Activated CD4-positive, alpha-beta T cell treated with anti-CD3 and anti-CD28 coated beads, Interleukin-2, amount 50 U/mL, for 24 hours (primary cell): Measurements from ENCODE around the gene PPDPF.
"Not testable (repeated sequence)": the region's sequence is repeated elsewhere in the genome, so short reads cannot be mapped to it uniquely, and the experiment has no call there.

ENCODE experiments used
- DNase-seq, 2 donors: peaks; one replicate each; pipeline ENCODE4 v3.0.0-alpha.2; 2020; ENCODE audit warnings: low read depth in 1 of 2, low spot score in 1 of 2

Gene PPDPF

GRCh38 chr20:63547725-63548480 lies 27.3 kb downstream of the PPDPF start, which contains the start of gene SRMS:
Gene SRMS, minus strand, starts transcription at chr20:63547749. Its CDS starts 286 bp downstream, at chr20:63547463.
- DNase-seq = no peak

- DNase-seq = no peak
Observed at GRCh38 chr20:63548542-63548941, 28.0 kb downstream of the PPDPF start.

GRCh38 chr20:63549019-63549418 lies 28.5 kb downstream of the PPDPF start:
- DNase-seq = no peak

- no peak for DNase-seq
Observed at GRCh38 chr20:63549679-63550282, 29.2 kb downstream of the PPDPF start.

DNA sequence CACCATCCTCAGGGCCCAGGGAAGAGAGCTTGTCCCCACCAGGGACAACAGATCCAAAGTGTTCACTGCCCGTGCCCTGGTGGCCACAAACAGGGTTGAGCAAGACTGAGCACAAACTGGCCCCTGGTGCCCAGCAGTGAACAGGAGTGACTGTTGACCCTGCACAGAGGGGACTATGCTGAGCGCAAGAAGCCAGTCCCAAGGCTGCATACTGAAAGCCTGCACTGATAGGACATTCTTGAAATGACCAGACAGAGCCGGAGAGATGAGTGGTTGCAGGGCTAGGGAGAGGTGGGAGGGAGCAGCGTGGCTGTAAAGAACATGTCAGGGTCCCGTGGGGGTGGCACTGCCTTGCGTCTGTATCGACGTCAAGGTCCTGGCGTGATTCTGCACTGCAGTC lies 30.5 kb downstream of the PPDPF start:
- no peak for DNase-seq

GRCh38 chr20:63552481-63553249 lies 32.1 kb downstream of the PPDPF start:
- DNase-seq = no peak

DNA sequence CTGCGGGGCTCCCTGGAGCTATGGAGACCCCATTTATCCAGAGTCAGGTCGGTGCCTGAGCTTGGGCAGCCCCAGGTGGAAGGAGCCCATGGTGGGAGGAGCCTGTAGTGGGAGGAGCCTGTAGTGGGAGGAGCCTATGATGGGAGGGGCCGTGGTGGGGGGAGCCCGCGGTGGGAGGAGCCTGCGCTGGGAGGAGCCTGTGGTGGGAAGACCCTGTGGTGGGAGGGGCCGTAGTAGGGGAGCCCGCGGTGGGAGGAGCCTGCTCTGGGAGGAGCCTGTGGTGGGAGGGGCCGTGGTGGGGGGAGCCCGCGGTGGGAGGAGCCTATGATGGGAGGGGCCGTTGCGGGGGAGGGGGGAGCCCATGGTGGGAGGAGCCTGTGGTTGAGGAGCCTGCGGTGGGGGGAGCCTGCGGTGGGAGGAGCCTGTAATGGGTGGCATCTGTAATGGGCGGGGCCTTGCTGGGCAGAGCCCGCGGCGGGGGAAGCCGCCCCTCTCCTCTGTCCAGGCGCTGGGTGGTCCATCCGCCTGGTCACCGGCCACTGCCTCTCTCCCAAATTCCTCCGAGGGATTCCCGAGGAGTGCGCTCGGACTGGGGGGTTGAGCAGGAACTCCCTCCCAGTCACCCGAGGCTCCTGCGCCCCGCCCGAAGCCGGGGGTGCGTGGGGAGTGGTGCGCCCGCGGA lies 32.8 kb downstream of the PPDPF start:
- peak; percentile 82 to 85 for DNase-seq

- no peak for DNase-seq
Observed at GRCh38 chr20:63553933-63554290, 33.3 kb downstream of the PPDPF start, which contains the start of gene FNDC11. Gene FNDC11, plus strand, starts transcription at chr20:63554159. Its CDS starts 1,505 bp downstream, at chr20:63555664.

GRCh38 chr20:63554361-63555278 lies 34.1 kb downstream of the PPDPF start:
- DNase-seq = no peak

DNA sequence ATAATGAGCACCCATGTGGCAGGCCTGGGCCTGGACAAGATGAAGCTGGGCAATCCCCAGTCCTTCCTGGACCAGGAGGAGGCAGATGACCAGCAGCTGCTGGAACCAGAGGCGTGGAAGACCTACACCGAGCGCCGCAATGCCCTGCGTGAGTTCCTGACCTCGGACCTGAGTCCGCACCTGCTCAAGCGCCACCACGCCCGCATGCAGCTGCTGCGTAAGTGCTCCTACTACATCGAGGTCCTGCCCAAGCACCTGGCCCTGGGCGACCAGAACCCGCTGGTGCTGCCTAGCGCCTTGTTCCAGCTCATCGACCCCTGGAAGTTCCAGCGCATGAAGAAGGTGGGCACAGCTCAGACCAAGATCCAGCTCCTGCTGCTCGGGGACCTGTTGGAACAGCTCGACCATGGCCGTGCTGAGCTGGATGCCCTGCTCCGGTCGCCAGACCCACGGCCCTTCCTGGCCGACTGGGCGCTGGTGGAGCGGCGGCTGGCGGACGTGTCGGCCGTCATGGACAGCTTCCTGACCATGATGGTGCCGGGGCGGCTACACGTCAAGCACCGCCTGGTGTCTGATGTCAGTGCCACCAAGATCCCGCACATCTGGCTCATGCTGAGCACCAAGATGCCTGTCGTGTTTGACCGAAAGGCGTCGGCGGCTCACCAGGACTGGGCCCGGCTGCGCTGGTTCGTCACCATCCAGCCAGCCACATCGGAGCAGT lies 35.3 kb downstream of the PPDPF start:
- DNase-seq = no peak

DNA sequence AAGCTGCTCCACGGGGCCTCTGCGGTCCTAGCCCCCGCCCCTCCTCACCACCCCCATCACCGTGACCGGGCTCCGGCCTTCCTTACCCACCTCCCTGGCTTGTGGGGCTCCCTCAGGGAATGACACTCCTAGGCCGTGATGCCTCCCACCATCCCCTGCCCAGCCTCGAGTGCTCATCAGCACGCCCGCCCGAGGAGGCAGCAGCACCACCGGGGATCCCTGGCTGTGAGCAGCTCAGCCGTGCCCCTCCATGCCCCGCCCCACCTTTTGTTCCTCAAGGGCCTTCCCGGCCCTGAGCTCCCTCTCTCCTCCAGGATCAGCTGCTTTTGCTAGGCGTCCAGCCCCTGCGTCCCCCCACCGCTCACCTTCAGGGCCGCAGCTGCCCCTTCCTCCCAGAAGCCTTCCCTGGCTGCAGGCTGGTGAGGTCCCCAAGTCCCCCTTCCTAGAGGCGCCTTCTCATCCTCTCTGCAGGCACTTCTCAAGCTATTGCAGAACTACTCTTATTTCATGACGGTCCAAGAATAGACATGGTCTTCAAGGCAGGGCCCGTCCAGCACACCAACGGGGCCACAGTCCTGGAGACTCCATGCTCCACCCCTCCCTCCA lies 36.4 kb downstream of the PPDPF start:
- no peak for DNase-seq

GRCh38 chr20:63557481-63557891 lies 36.9 kb downstream of the PPDPF start:
- no peak for DNase-seq

GRCh38 chr20:63558804-63559484 lies 38.4 kb downstream of the PPDPF start:
- no peak for DNase-seq

DNA sequence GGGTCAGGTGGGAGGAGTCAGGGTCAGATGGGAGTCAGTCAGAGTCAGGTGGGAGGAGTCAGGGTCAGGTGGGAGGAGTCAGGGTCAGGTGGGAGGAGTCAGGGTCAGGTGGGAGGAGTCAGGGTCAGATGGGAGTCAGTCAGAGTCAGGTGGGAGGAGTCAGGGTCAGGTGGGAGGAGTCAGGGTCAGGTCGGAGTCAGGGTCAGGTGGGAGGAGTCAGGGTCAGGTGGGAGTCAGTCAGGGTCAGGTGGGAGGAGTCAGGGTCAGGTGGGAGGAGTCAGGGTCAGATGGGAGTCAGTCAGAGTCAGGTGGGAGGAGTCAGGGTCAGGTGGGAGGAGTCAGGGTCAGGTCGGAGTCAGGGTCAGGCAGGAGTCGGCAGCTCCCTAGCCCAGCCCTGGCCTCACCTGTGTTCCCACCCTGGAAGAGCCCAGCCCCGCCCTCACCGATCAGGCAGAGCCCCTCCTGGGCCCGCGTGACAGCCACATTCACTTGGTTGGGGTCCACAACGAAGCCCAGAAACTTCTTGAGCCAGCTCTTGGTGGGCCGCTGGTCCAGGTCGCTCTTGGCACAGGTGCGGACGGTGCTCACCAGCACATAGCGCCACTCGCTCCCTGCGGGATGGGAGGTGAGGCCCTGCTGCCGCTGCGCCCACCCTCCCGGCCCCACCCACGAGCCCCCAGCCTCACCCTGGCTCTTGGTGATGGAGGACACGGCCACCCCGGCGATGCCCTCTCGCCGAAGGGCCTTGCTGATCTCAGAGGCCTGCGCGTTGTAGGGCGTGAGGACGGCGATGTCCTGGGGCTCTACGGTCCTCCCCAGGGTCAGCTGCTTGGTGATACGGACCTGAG lies 39.1 kb downstream of the PPDPF start:
- DNase-seq = not testable (repeated sequence)

DNA sequence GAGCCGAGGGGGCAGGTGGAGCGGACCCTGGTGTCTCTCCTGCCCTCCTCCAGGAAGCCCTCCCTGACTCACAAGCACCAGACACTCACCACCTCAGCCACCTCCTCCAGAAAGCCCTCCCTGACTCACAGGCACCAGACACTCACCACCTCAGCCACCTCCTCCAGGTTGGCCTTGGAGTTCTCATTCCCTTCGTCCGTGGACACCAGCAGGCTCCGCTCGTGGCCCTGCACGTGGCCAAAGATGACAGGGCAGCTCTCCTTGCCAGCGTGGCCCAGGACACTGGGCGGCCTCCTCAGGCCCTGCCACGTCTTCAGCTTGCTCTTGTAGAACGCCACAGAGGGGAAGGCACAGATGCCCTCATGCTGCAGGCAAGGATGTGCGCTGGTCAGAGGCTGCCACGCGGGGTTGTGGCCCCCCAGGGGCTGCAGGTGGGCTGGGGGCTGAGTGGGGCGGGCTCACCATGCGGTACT lies 39.8 kb downstream of the PPDPF start:
- DNase-seq = no peak

DNA sequence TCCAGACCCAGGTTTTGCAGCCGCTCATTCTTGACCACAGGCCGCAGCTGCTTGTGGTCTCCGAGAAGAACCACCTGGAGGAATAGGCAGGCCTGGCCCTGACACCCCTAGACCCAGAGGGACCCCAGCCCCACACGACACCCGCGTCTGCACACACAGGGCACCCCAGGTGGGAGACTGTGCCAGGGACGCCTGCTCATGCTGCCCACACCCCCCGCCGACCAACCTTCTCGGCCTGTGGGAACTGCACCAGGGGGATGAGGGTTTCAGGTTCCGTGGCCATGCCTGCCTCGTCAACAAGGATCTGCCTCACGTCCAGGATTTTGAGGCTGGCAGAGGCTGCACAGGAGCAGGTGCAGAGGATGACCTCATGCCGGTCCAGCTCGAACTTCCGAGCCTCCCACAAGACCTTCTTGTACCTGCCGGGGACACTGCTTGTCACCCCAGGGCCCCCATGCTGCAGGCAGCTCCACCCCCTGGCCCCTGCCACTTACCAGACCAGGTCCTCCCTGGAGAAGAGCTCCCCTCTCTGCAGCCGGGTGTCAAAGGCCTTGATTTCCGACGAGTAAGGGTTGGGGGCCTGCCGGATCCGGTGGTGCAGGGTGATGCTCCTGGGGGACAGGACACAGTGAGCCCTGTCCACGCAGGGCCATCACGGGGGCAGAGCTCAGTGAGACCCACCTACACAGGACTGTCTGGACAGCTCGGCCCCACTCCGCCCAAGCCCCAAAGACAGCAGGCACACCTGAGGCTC lies 40.5 kb downstream of the PPDPF start:
- no peak for DNase-seq
